Endothelial cell of umbilical vein (primary cell): ENCODE measurements around the gene ANKS1B. TPM values are rescaled to one million over a fixed set of nuclear protein-coding genes. Genes with fewer than 3 reads are reported as not detected.

Source experiments
- BruUV-seq: library from RNA; stranded (reverse); fragments of 400-500 nt; replicated peaks from 2 replicates; lab custom pipeline; 2021; lab: Mats Ljungman, UMichigan
- CTCF ChIA-PET: fragments of 300-600, 350-600 bp; sonication (Branson Sonifier 250); formaldehyde crosslinking; loops from one replicate; lab custom pipeline; 2021; ENCODE audit warnings: antibody characterized with exemption, inconsistent platforms; lab: Charles Lee
- POLR2A ChIA-PET: fragments of 300-600, 350-600 bp; sonication (Branson Sonifier 250); formaldehyde crosslinking; loops from one replicate; lab custom pipeline; 2021; ENCODE audit warnings: antibody characterized with exemption, inconsistent platforms; lab: Charles Lee
- DNase-seq: peaks from one replicate; pipeline ENCODE4 v3.0.0-alpha.2; 2011; ENCODE audit warnings: low read depth, low spot score
- FAIRE-seq: peaks from 2 replicates; lab custom pipeline; 2011; peaks lifted over from hg19 to GRCh38; lab: Jason Lieb, UNC
- H2AFZ ChIP-seq: 2 replicates; pipeline ENCODE4 v1.6.0; 2012; ENCODE audit warnings: low read depth, low read length, control low read depth, inconsistent platforms
- H3K27ac ChIP-seq: 2 replicates; pipeline ENCODE4 v1.5.1; 2011; ENCODE audit warnings: low read depth, mild to moderate bottlenecking, control low read depth, low read length, moderate library complexity; ENCODE audit not compliant: insufficient read depth
- H3K27me3 ChIP-seq, 2 experiments: 2 replicates each; pipeline versions ENCODE4 v1.6.0 to v1.6.1; 2011; ENCODE audit warnings: low read length in 2 of 2, mixed read lengths in 1 of 2; ENCODE audit not compliant: control insufficient read depth in 2 of 2, insufficient read depth in 2 of 2
- H3K36me3 ChIP-seq, 2 experiments: 2 replicates in 1 of 2; 3 replicates in 1 of 2; pipeline ENCODE4 v1.5.1; 2011; ENCODE audit warnings: low read length in 2 of 2, mild to moderate bottlenecking in 1 of 2, moderate library complexity in 1 of 2; ENCODE audit not compliant: control insufficient read depth in 2 of 2, insufficient read depth in 2 of 2; ENCODE audit errors: extremely low read depth in 1 of 2
- H3K4me1 ChIP-seq: 3 replicates; pipeline ENCODE4 v1.5.1; 2011; ENCODE audit warnings: mild to moderate bottlenecking, low read length; ENCODE audit not compliant: control insufficient read depth, insufficient read depth; ENCODE audit errors: extremely low read depth
- H3K4me2 ChIP-seq: 2 replicates; pipeline ENCODE4 v1.6.1; 2011; ENCODE audit warnings: low read length, control low read depth, mixed read lengths; ENCODE audit not compliant: insufficient read depth
- H3K4me3 ChIP-seq, 3 experiments: fragments of 200-600 bp in 1 of 3; sonication (generic), shearing (Covaris generic) in 1 of 3; replicated peaks in 1 of 3; 2 replicates each; pipeline ENCODE4 v1.5.1; 2011 to 2016; ENCODE audit warnings: control low read depth in 3 of 3, low read length in 3 of 3, mild to moderate bottlenecking in 2 of 3, inconsistent platforms in 1 of 3, low read depth in 1 of 3, moderate library complexity in 1 of 3; ENCODE audit not compliant: insufficient read depth in 1 of 3
- H3K79me2 ChIP-seq: 2 replicates; pipeline ENCODE4 v1.6.0; 2012; ENCODE audit warnings: low read length, inconsistent platforms; ENCODE audit not compliant: control insufficient read depth, insufficient read depth
- H3K9ac ChIP-seq: replicated peaks from 2 replicates; pipeline ENCODE3; 2011; ENCODE audit warnings: low read length, control low read depth; ENCODE audit not compliant: insufficient read depth; ENCODE audit errors: extremely low read depth
- H3K9me1 ChIP-seq: replicated peaks from 3 replicates; pipeline ENCODE4 v1.6.0; 2011; ENCODE audit warnings: mild to moderate bottlenecking, low read length; ENCODE audit not compliant: control insufficient read depth, insufficient read depth; ENCODE audit errors: extremely low read depth
- H3K9me3 ChIP-seq: replicated peaks from 2 replicates; pipeline ENCODE4 v1.5.1; 2012; ENCODE audit warnings: low read length, inconsistent platforms; ENCODE audit not compliant: control insufficient read depth, insufficient read depth
- H4K20me1 ChIP-seq: replicated peaks from 2 replicates; pipeline ENCODE3; 2011; ENCODE audit warnings: mild to moderate bottlenecking, low read length; ENCODE audit not compliant: control insufficient read depth, insufficient read depth; ENCODE audit errors: extremely low read depth
- CTCF ChIP-seq, 2 donors: IDR thresholded peaks; 1 replicate in 1 of 2; 2 replicates in 1 of 2; pipeline ENCODE4 v1.5.1; 2011; ENCODE audit warnings: low read length in 2 of 2, mild to moderate bottlenecking in 2 of 2, moderate library complexity in 2 of 2, control low read depth in 1 of 2, inconsistent platforms in 1 of 2, low read depth in 1 of 2; ENCODE audit not compliant: insufficient read depth in 1 of 2; ENCODE audit errors: extremely low read depth in 1 of 2
- EZH2 ChIP-seq: IDR thresholded peaks from 2 replicates; pipeline ENCODE4 v1.6.1; 2012; ENCODE audit warnings: borderline replicate concordance, low read depth, mild to moderate bottlenecking, moderate library complexity, low read length, inconsistent platforms; ENCODE audit not compliant: severe bottlenecking
- FOS ChIP-seq: IDR thresholded peaks from 2 replicates; pipeline ENCODE4 v1.6.1; 2011; ENCODE audit warnings: mild to moderate bottlenecking, low read length, moderate library complexity, borderline replicate concordance; ENCODE audit not compliant: insufficient read depth
- GATA2 ChIP-seq: IDR thresholded peaks from 2 replicates; pipeline ENCODE4 v1.7.0; 2011; ENCODE audit warnings: low read depth, mild to moderate bottlenecking, moderate library complexity, mixed read lengths, low read length; ENCODE audit not compliant: insufficient read length, insufficient read depth
- JUN ChIP-seq: IDR thresholded peaks from 2 replicates; pipeline ENCODE4 v1.6.1; 2011; ENCODE audit warnings: borderline replicate concordance, low read depth; ENCODE audit not compliant: insufficient read length, insufficient read depth
- MAX ChIP-seq: IDR thresholded peaks from 2 replicates; pipeline ENCODE4 v1.6.1; 2011; ENCODE audit not compliant: insufficient read depth, insufficient read length
- MYC ChIP-seq: IDR thresholded peaks from one replicate; pipeline ENCODE4 v1.6.1; 2011; ENCODE audit warnings: mild to moderate bottlenecking, low read depth, low read length
- POLR2A ChIP-seq: IDR thresholded peaks from 2 replicates; pipeline ENCODE4 v1.6.1; 2012; ENCODE audit warnings: low read depth, mild to moderate bottlenecking, control low read depth, low read length
- POLR2AphosphoS5 ChIP-seq: IDR thresholded peaks from 2 replicates; pipeline ENCODE4 v1.6.1; 2012; ENCODE audit warnings: low read depth, mild to moderate bottlenecking, control low read depth, low read length, moderate library complexity; ENCODE audit not compliant: insufficient read depth
- dilution Hi-C: fragments of 300-500 bp; cut with MboI; formaldehyde crosslinking; loops from one replicate; pipeline ENCODE4 v1.15.0; 2019; ENCODE audit warnings: low sequenced_read_pairs; ENCODE audit not compliant: extremely low pct_ligation_motif_present
- intact Hi-C: fragments of 100-400 bp; cut with micrococcal nuclease; formaldehyde crosslinking; loops from one replicate; pipeline ENCODE4 v1.10.0; 2022
- polyA plus RNA-seq, 4 experiments: library from polyadenylated mRNA; depleted of rRNA in 3 of 4; stranded (reverse) in 3 of 4; unstranded in 1 of 4; fragments of >200 nt; gene quantifications; 2 replicates each; pipeline versions ENCODE4 v1.2.1 to v1.2.3, GENCODE V29; 2011 to 2012; ENCODE audit warnings: missing spikeins in 1 of 4
- total RNA-seq: library from RNA; stranded (reverse); gene quantifications from 2 replicates; pipeline ENCODE4 v1.2.3, GENCODE V29; 2021

ANKS1B gene
- total and polyA plus RNA-seq, 2 donors (not counting 3 experiments of a cell fraction or from before 2014, with no cell fraction given), result 0.15 to 0.38 TPM

- no peaks in the 10 kb centered on the region for H3K27me3 ChIP-seq
- no peaks in the 10 kb centered on the region for H3K36me3 ChIP-seq
- dilution Hi-C loops, result no loop called here
- intact Hi-C loops, result no loop called here
- no peak overlapping the region for H3K4me2 ChIP-seq
- H3K9me3 ChIP-seq, result peaks cover 2% of the 10 kb centered on the region
- H3K9me1 ChIP-seq, result no peaks in the 10 kb centered on the region
- H3K9ac ChIP-seq, result no peak overlapping the region
- DNase-seq (no peak), FAIRE-seq (no peak)
- BruUV-seq, result no TSS peak
- H3K27ac ChIP-seq, result no peak overlapping the region
- POLR2A ChIA-PET, result no interaction called here
- no peaks in the 10 kb centered on the region for H4K20me1 ChIP-seq
- TF ChIP-seq FOS (no peak), CTCF (IDR thresholded peaks at IDR 0.05; ENCODE audit: extremely low read depth in 1 of 2, insufficient read depth in 1 of 2, low read depth in 1 of 2, low read length in 2 of 2) (no peak), POLR2AphosphoS5 (no peak), EZH2 (no peak), GATA2 (no peak), POLR2A (no peak), MAX (no peak), JUN (no peak), MYC (no peak)
- no peaks in the 10 kb centered on the region for H3K79me2 ChIP-seq
- CTCF ChIA-PET, result no interaction called here
- no peak overlapping the region for H3K4me3 ChIP-seq
- no peak overlapping the region for H2AFZ ChIP-seq
- no peaks in the 10 kb centered on the region for H3K4me1 ChIP-seq
Observed at GRCh38 chr12:99388671-99389195, 596.0 kb downstream of the ANKS1B start.
